NCI-H82 treated with DMSO at 0.1 percent for 48 hours (cell line): ENCODE results near the gene DLG2.
"Not testable (repeated sequence)": the region's sequence is repeated elsewhere in the genome, so short reads cannot be mapped to it uniquely, and the experiment has no call there.

Experiments
- DNase-seq: peaks from one replicate; lab custom pipeline; 2025; ENCODE audit not compliant: unreplicated experiment; lab: John Stamatoyannopoulos, UW

The DLG2 gene

GRCh38 chr11:84855508-84856245, 771.5 kb downstream of the DLG2 start:
- DNase-seq: no peak

DNA sequence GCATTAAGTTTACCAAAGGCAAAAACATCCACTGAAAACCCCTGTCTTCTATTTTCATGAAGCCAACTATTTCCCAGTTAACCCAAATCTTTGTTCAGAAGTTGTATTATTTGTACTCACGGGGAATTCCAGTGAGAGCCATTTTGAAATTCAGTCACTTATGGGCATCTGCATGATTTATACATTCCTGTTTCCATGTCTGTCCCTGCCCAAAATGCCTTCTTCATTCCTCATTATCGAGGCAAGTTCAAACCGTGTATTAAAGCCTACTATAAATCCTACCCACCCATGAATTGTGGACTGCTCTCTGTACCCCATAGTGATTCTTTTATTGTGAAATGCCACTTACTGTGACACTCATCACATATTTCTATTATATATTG, 772.7 kb downstream of the DLG2 start:
- no peak for DNase-seq

DNA sequence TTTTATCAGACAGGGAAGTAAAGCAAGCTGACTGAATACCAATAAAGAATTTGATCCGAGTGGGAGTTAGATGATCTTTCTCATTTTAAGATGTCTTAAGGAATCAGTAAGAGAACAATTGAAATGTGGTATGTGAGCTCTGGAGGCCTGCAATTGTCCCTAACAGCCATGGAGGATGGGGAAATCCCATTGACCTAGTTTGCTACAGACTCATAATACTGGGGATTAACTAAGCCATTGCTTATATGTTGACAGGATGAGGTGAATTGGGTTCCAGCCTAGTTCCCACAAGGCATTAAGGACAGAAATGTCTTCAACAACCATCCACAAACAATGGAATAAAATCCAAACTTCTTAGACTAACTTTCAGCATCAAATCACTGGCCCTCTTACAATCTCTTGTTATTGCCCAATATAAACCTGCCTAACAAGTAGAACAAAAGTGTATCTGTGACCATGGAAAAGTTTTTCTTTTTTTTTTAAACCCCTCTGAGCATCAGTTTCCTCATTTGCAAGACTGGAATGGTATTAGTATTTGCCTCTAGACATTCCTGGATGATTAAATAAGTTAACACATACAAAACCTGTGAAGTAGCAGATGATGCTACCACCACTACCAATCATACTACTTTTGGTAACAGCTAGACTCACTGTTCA, 773.2 kb downstream of the DLG2 start:
- no peak for DNase-seq

DNA sequence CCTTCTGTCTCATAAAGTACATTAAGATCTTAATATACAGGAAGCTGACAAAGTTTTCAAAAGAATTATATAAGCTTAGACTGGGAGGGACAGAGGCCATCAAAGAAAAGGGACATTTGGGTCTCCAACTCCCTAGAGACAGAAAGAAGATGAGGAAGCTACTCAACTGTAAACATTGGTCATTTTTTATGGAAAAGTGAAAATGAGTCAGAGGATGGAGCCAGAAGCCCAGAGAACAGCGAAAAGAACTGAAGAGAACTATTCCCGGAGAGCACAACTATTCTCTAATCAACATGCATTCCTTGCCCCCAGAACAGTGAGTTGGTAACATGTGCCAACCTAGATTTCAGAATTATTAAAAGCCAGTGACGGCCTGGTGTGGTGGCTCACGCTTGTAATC, 779.3 kb downstream of the DLG2 start:
- no peak for DNase-seq

DNA sequence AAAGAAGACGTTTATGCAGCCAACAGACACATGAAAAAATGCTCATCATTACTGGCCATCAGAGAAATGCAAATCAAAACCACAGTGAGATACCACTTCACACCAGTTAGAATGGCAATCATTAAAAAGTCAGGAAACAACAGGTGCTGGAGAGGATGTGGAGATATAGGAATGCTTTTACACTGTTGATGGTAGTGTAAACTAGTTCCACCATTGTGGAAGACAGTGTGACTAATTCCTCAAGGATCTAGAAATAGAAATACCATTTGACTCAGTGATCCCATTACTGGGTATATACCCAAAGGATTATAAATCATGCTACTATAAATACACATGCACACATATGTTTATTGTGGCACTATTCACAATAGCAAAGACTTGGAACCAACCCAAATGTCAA, 786.9 kb downstream of the DLG2 start:
- DNase-seq: not testable (repeated sequence)

DNA sequence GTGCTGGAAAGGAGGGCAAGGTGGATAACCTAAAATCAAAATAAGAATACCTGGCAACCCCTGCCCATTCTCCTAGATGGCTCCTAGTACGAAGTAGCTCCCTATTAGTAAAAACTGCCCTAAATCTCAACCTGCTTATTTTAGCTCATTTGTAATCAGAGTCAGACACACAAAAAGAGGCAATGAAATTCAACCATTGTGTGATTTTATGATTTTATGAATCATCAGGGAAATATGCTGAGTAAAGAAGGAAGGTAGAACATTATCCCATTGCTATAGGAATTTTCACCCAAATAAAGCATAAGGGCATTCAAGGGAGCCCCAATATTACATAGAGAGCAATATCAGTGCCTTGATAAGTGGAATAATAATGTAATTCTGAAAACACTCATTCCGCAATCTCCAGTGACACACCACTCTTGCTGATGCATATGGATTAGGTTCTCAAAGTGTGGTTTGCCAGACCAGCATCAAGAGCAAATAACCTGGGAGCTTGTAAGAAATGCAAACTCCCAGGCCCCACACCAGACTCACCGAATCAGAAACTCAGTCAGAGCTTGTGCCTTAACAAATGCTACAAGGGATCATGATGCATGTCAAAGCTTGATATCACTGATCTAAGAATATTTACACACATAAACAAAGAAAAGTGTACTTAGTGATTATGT, 789.6 kb downstream of the DLG2 start:
- DNase-seq: no peak

GRCh38 chr11:84836371-84836770, 790.8 kb downstream of the DLG2 start:
- DNase-seq: no peak

GRCh38 chr11:84833488-84834088, 793.6 kb downstream of the DLG2 start:
- DNase-seq: no peak

DNA sequence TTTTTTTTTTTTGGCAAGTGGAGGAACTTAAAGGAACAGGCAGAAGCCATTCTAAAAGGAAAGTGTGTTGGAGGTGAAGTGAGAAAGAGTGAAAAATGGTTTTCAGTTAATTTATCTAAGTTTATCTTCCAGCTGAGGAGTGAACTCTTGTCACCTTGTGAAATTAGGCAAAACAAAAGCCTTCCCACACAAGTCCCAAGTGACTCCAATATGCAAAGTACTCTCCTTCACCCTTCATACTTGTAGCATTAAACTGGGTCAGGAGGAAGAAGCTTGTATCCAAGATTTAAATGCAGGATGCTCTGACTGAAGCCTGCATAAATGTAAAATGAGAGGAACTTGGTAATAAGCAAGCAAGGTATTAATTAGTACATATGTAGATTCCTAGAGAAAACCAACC, 796.8 kb downstream of the DLG2 start:
- DNase-seq: no peak

- DNase-seq: no peak
Observed at GRCh38 chr11:84829162-84829561, 798.0 kb downstream of the DLG2 start.

- DNase-seq: no peak
Observed at GRCh38 chr11:84828616-84829015, 798.5 kb downstream of the DLG2 start.

DNA sequence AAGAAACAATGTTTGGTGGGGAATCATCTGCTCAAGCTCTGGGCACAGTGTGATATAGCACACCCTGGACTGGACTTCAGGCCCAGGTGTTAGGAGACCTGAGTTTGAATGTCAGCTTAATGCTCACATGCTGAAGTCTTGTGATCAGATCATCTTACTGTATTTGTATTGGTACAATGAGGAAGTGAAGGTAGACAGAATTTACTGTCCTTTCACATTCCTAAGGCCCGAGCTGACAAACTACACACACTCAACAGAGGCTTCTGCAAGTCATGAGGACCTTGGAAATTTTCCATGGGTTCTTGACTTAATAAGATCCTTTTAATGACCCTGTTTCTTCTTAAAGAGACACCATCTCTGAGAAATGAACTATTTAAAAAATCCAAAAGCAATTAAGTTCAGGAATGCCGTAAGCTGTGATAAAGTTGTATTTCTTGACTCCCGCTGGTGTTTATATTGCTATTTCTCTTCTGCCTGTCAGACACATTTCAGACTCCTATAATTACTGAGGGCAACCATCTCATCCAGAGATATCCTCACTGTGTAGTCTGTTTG, 802.0 kb downstream of the DLG2 start:
- no peak for DNase-seq

DNA sequence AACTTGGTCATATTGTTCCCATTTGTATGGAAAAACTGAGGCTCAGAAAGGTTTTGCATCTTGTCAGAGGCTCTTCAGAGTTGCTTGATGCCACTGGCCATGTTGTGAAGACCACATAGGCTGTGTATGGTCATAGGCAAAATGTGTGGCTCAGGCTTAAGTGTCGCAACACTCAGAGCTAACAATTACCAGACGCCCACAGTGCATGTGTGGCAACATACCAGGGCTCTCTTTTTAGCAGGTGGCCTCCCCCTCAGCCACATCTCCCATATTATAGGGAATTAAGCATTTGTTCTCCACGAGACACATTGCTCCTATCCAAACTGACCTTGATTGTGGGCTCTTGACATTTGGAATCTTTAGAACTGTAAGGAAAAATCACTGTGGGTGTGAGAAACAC, 802.5 kb downstream of the DLG2 start:
- no peak for DNase-seq

DNA sequence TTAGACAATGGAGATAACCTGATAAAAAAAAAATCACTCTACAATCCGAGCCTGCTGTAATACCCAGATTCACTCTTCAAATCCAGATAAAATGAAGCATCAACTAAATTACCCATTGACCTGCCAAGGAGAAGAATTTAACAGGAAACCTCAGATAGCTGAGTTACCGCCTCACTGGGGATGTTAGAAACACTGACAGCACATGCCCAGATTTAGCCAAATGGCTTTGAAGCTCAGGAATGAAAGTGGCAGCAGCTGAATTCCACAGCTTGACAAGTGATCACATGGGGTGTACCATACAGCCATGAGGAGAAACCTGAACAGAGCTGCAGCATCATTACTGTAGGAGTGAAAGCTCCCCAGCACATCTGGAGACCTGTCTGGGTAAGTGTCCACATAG, 807.6 kb downstream of the DLG2 start:
- DNase-seq: no peak

- DNase-seq: no peak
Observed at GRCh38 chr11:84819128-84819527, 808.0 kb downstream of the DLG2 start.

DNA sequence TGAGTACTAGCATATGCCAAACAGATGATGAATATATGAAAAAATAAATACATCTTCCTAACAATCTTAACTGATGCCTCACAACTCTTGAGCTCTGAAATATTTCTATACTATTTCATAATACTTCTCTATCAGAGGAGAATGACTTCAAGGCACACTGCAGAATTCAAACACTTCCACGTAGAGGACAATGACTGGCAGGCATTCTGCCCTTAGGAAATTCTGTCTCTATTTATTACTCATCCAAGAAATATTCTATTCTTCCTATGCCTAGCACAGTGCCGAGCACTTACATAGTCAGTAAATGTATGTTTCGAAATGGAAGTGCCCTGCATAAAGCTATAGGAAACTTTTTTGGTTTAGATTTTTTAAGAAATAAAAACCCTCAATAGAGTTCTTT, 809.1 kb downstream of the DLG2 start:
- DNase-seq: no peak

GRCh38 chr11:84812471-84812969, 814.6 kb downstream of the DLG2 start:
- no peak for DNase-seq

DNA sequence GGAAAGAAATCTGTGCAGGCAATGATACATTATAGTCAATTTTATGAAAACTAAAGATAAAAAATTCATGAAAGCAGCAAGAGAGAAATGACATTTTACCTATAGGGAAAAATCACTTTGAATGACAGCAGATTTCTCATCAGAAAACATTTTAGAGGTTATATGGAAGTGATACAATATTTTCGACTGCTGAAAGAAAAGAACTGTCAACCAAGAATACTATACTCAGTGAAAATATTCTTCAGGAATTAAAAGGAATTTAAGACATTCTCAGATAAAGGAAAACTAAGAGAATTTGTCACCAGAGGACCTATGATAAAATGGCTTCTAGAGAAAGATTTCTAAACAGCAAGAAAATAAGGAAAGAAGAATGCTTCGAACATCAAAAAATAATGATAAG, 820.8 kb downstream of the DLG2 start:
- no peak for DNase-seq

DNA sequence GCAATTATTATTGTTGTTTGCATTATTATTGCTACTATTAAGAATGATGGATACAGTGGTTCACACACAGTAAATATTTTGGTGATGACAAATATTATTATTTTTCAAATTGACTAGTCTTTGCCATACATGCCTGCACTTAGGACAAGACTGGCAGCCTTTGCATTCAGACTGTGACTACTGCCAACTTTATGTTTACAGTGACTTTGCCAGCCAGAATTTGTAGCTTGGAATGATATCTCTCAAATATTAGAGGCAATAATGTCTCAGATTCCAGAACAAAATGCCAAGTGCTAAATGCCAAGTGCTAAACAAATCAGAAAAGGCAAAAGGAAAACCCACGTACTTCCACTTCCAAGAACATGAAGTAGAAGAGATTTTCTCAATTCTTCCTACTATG, 823.1 kb downstream of the DLG2 start:
- no peak for DNase-seq

- peak; percentile 6 for DNase-seq
Observed at GRCh38 chr11:84800755-84801346, 826.3 kb downstream of the DLG2 start.

GRCh38 chr11:84799112-84799511, 828.0 kb downstream of the DLG2 start:
- DNase-seq: no peak
